BLaER1 (cell line): ENCODE results near the gene PUS3.

Experiments used
- H3K27ac ChIP-seq: shearing (Covaris generic); formaldehyde crosslinking; 2 replicates; pipeline ENCODE4 v1.8.1; 2022
- H3K27me3 ChIP-seq: shearing (Covaris generic); formaldehyde crosslinking; 2 replicates; pipeline ENCODE4 v1.8.1; 2022
- H3K36me3 ChIP-seq: shearing (Covaris generic); formaldehyde crosslinking; 2 replicates; pipeline ENCODE4 v1.8.1; 2022
- H3K4me1 ChIP-seq: shearing (Covaris generic); formaldehyde crosslinking; 2 replicates; pipeline ENCODE4 v1.8.1; 2022
- H3K4me2 ChIP-seq: shearing (Covaris generic); formaldehyde crosslinking; 2 replicates; pipeline ENCODE4 v1.8.1; 2022
- H3K4me3 ChIP-seq: shearing (Covaris generic); formaldehyde crosslinking; 2 replicates; pipeline ENCODE4 v1.8.1; 2022
- H3K9ac ChIP-seq: shearing (Covaris generic); formaldehyde crosslinking; 2 replicates; pipeline ENCODE4 v1.8.1; 2022
- H3K9me3 ChIP-seq: shearing (Covaris generic); formaldehyde crosslinking; 2 replicates; pipeline ENCODE4 v1.8.1; 2022
- H4K20me1 ChIP-seq: shearing (Covaris generic); formaldehyde crosslinking; 2 replicates; pipeline ENCODE4 v1.8.1; 2022
- Cebpa-rat ChIP-seq: shearing (Covaris generic); IDR thresholded peaks from 2 replicates; pipeline ENCODE4 v1.8.1; 2022

PUS3 gene

GRCh38 chr11:125941619-125942611 lies 38.9 kb upstream of the PUS3 start:
- H3K9me3 ChIP-seq = no peaks in the 10 kb centered on the region
- H3K4me1 ChIP-seq = peaks cover 49% of the 10 kb centered on the region
- no peaks in the 10 kb centered on the region for H4K20me1 ChIP-seq
- H3K9ac ChIP-seq = peak overlapping the region; percentile 7; the same call in 1 of the 2 replicates
- no peaks in the 10 kb centered on the region for H3K27me3 ChIP-seq
- TF ChIP-seq Cebpa-rat = no peak
- peak overlapping the region; percentile 64 for H3K27ac ChIP-seq
- peak overlapping the region; percentile 73 for H3K4me2 ChIP-seq
- no peak overlapping the region for H3K4me3 ChIP-seq
- H3K36me3 ChIP-seq = no peaks in the 10 kb centered on the region

DNA sequence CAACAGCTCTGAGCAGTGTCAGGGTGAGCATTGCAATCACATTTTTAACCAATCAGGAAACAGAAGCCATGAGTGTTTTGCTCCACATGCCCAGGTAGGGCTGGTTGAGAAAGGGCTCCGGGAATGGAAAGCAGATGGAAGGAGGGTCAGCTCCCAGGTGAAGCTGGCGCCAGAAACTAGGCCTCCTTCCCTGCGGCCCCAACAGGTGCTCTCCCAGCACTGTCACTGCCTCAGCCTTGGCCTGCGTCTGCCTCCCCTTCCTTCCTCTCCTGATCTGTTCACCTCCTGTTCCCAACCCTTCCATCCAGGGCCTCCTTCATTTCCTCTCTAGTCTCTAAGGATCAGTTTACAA lies 38.2 kb upstream of the PUS3 start:
- no peaks in the 10 kb centered on the region for H3K36me3 ChIP-seq
- H3K27me3 ChIP-seq = no peaks in the 10 kb centered on the region
- H3K4me2 ChIP-seq = peak overlapping the region; percentile 73
- H3K4me1 ChIP-seq = peaks cover 42% of the 10 kb centered on the region
- no peak overlapping the region for H3K4me3 ChIP-seq
- H3K9ac ChIP-seq = no peak overlapping the region; the same call in 1 of the 2 replicates
- no peak for TF ChIP-seq Cebpa-rat
- H3K9me3 ChIP-seq = no peaks in the 10 kb centered on the region
- H3K27ac ChIP-seq = peak overlapping the region; percentile 64
- H4K20me1 ChIP-seq = no peaks in the 10 kb centered on the region

GRCh38 chr11:125940145-125940544 lies 37.1 kb upstream of the PUS3 start:
- no peak overlapping the region for H3K27ac ChIP-seq
- no peak overlapping the region for H3K4me3 ChIP-seq
- no peaks in the 10 kb centered on the region for H3K36me3 ChIP-seq
- no peak for TF ChIP-seq Cebpa-rat
- no peaks in the 10 kb centered on the region for H4K20me1 ChIP-seq
- H3K4me1 ChIP-seq = peaks cover 34% of the 10 kb centered on the region
- no peak overlapping the region for H3K4me2 ChIP-seq
- no peak overlapping the region for H3K9ac ChIP-seq
- H3K27me3 ChIP-seq = no peaks in the 10 kb centered on the region
- no peaks in the 10 kb centered on the region for H3K9me3 ChIP-seq

GRCh38 chr11:125939081-125939521 lies 36.1 kb upstream of the PUS3 start:
- H3K4me2 ChIP-seq = no peak overlapping the region

GRCh38 chr11:125938418-125938817 lies 35.4 kb upstream of the PUS3 start:
- H3K9ac ChIP-seq = no peak overlapping the region
- no peaks in the 10 kb centered on the region for H3K9me3 ChIP-seq
- no peaks in the 10 kb centered on the region for H4K20me1 ChIP-seq
- TF ChIP-seq Cebpa-rat = no peak
- H3K4me1 ChIP-seq = peaks cover 34% of the 10 kb centered on the region
- no peaks in the 10 kb centered on the region for H3K36me3 ChIP-seq
- H3K4me3 ChIP-seq = no peak overlapping the region
- peak overlapping the region; percentile 48 for H3K4me2 ChIP-seq
- no peaks in the 10 kb centered on the region for H3K27me3 ChIP-seq
- no peak overlapping the region for H3K27ac ChIP-seq

More at GRCh38 chr11:125939081-125939521, 36.1 kb upstream of the PUS3 start:
- no peak overlapping the region for H3K27ac ChIP-seq
- H3K9me3 ChIP-seq = no peaks in the 10 kb centered on the region
- H3K9ac ChIP-seq = no peak overlapping the region
- no peak for TF ChIP-seq Cebpa-rat
- H3K27me3 ChIP-seq = no peaks in the 10 kb centered on the region
- no peaks in the 10 kb centered on the region for H4K20me1 ChIP-seq
- H3K4me1 ChIP-seq = peaks cover 34% of the 10 kb centered on the region
- H3K4me3 ChIP-seq = no peak overlapping the region
- H3K36me3 ChIP-seq = no peaks in the 10 kb centered on the region

DNA sequence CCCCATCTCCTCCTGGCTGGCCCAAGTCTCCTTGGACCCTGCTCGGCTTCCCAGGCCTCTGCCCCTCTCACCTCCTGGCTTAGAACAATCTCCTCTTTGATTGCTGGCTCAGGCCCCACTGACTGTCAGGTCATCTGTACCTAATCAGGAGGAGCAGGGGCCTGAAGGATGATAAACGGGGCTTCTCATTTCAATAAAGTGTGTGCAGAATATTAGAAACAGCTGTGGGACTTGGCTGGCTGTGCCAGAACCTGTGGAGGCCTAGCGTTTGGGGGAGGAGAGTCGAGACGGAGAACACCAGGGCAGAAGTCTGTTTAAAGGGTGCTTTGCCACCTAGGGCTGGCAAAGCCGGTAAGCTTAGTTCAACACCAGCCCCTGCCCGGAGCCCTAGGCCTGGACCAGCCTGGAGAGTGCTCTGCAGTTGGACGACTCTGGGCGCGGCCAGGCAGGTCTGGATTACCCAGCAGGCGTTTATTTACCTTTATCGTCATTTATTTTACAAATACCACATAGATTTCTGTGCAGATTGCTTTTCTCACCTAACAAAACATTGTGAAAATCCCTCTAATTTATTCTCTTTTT lies 32.7 kb upstream of the PUS3 start:
- Histone ChIP-seq H3K9ac (no peak overlapping the region), H3K36me3 (no peaks in the 10 kb centered on the region), H3K27me3 (no peaks in the 10 kb centered on the region), H3K4me2 (no peak overlapping the region), H3K9me3 (no peaks in the 10 kb centered on the region), H4K20me1 (no peaks in the 10 kb centered on the region), H3K4me3 (no peak overlapping the region), H3K4me1 (peaks cover 10% of the 10 kb centered on the region; the same call in 1 of the 2 replicates), H3K27ac (no peak overlapping the region)
- no peak for TF ChIP-seq Cebpa-rat

DNA sequence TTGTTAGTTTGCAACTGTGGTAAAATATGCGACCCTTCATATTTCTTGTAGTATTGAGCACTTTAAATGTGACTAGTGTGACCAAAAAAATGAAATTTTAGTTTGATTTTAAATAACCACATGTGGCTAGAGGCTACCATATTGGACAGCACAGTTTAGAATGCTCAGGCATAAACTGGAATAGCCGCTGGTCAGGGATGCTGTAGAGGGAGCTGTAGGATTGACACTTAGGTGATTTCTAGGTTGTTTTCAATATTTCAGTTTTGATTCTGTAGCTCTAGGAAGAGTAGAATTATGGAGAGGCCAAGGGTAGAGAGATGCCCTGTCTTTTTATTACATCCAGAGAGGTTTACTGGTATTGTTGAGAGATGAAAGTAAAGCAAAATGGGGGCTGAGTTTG lies 32.0 kb upstream of the PUS3 start:
- Histone ChIP-seq H3K9ac (no peak overlapping the region), H4K20me1 (no peaks in the 10 kb centered on the region), H3K4me1 (peaks cover 10% of the 10 kb centered on the region; the same call in 1 of the 2 replicates), H3K4me2 (no peak overlapping the region), H3K36me3 (no peaks in the 10 kb centered on the region), H3K9me3 (no peaks in the 10 kb centered on the region), H3K27me3 (no peaks in the 10 kb centered on the region), H3K4me3 (no peak overlapping the region), H3K27ac (no peak overlapping the region)
- no peak for TF ChIP-seq Cebpa-rat

DNA sequence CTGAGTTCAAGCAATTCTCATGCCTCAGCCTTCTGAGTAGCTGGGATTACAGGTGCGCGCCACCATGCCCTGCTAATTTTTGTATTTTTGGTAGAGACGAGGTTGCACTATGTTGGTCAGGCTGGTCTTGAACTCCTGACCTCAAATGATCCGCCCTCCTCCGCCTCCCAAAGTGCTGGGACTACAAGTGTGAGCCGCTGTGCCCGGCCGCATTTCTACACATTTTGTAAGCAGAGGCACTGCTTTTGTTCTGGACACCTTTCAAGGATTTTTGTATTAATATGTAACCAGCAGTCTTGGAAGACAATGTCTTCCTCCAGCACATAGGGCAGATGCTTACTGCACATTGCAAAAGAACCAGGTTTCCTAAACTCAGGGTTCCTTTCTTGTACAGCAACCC lies 31.5 kb upstream of the PUS3 start:
- H3K27me3 ChIP-seq = no peaks in the 10 kb centered on the region
- TF ChIP-seq Cebpa-rat = no peak

DNA sequence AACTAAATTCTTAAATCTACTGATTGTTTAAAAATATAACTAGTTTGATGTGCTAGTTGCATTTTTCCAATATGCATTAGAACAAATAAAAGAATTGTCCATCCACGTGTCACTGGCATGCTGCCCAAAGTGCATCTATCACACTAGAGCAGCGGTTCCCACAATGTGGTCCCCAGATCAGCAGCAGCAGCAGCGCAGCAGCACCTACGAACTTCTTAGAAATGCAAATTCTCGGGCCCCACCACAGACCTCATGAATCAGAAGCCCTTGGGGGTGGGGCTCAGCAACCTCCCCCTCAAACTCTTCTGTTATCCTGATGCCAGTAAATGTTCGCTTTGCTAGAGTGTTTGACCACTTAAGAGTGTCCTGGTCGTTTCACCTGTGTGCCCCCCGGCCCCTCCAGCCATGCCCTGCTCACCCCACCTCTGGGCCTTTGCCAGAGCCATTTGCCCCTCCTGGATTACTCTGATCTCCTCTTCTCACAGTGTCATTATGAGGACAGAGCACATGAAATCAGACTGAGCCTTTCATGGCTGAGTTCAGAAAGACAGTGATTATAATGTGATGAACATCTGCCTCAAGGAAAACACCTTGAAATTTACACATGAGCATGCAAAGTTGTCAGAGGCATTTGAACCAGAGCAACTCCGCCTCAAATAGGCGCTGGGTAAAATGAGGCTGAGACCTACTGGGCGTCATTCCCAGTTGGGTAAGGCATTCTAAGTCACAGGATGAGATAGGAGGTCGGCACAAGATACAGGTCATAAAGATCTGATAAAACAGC lies 30.2 kb upstream of the PUS3 start:
- no peaks in the 10 kb centered on the region for H3K27me3 ChIP-seq
- H3K27ac ChIP-seq = no peak overlapping the region
- no peak overlapping the region for H3K4me2 ChIP-seq
- no peaks in the 10 kb centered on the region for H3K9me3 ChIP-seq
- H4K20me1 ChIP-seq = no peaks in the 10 kb centered on the region
- H3K9ac ChIP-seq = no peak overlapping the region
- TF ChIP-seq Cebpa-rat = no peak
- peaks cover 2% of the 10 kb centered on the region; the same call in 1 of the 2 replicates for H3K4me1 ChIP-seq
- H3K4me3 ChIP-seq = no peak overlapping the region
- H3K36me3 ChIP-seq = no peaks in the 10 kb centered on the region

More for the DNA sequence above, 31.5 kb upstream of the PUS3 start:
- Histone ChIP-seq H3K9me3 (no peaks in the 10 kb centered on the region), H3K9ac (no peak overlapping the region), H4K20me1 (no peaks in the 10 kb centered on the region), H3K4me1 (peaks cover 10% of the 10 kb centered on the region; the same call in 1 of the 2 replicates), H3K36me3 (no peaks in the 10 kb centered on the region), H3K27ac (no peak overlapping the region), H3K4me3 (no peak overlapping the region), H3K4me2 (no peak overlapping the region)
